Measurements from ENCODE around the gene PLCH2. TPM values are rescaled to one million over a fixed set of nuclear protein-coding genes. Genes with fewer than 3 reads are reported as not detected.

Gene PLCH2
- total and polyA plus RNA-seq, 9 of the 15 experiments (the other 6 are each of a cell fraction or from before 2014, with no cell fraction given): 0.16 TPM; not detected in 8

- TF ChIP-seq, protein P1, sequence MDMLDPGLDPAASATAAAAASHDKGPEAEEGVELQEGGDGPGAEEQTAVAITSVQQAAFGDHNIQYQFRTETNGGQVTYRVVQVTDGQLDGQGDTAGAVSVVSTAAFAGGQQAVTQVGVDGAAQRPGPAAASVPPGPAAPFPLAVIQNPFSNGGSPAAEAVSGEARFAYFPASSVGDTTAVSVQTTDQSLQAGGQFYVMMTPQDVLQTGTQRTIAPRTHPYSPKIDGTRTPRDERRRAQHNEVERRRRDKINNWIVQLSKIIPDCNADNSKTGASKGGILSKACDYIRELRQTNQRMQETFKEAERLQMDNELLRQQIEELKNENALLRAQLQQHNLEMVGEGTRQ (CRISPR knock-in tag; IDR thresholded peaks at IDR 0.05): peak; percentile 94
- TF ChIP-seq FOXK1 (CRISPR knock-in tag; IDR thresholded peaks at IDR 0.05; ENCODE audit: borderline replicate concordance) (no peak), TCF7 (IDR thresholded peaks at IDR 0.05; ENCODE audit: borderline replicate concordance) (no peak), NCOA2 (IDR thresholded peaks at IDR 0.05; ENCODE audit: partially characterized antibody in 2 of 2) (no peak), SRSF1 (IDR thresholded peaks at IDR 0.05; ENCODE audit: low read depth, low read length) (0 out of 2 replicates have a peak, but pooled peaks have one; percentile 77), NFE2L1 (tag; IDR thresholded peaks at IDR 0.05; ENCODE audit: borderline replicate concordance, low read depth) (no peak), PTTG1 (tag; IDR thresholded peaks at IDR 0.05; ENCODE audit: low read depth) (no peak), XRCC5 (IDR thresholded peaks at IDR 0.05; ENCODE audit: low read depth, low read length) (0 out of 2 replicates have a peak, but pooled peaks have one; percentile 13), ZNF23 (CRISPR knock-in tag; IDR thresholded peaks at IDR 0.05) (no peak), TGIF2 (CRISPR knock-in tag; IDR thresholded peaks at IDR 0.05) (no peak), CREB1 (IDR thresholded peaks at IDR 0.05) (peak; percentile 56; the same call in 1 of the 2 replicates), CREB1 (CRISPR knock-in tag; IDR thresholded peaks at IDR 0.05) (peak; percentile 55), MYBL2 (IDR thresholded peaks at IDR 0.05; ENCODE audit: low read depth) (no peak), MYBL2 (CRISPR knock-in tag; IDR thresholded peaks at IDR 0.05; ENCODE audit: borderline replicate concordance) (no peak)
- TF ChIP-seq, protein P2, sequence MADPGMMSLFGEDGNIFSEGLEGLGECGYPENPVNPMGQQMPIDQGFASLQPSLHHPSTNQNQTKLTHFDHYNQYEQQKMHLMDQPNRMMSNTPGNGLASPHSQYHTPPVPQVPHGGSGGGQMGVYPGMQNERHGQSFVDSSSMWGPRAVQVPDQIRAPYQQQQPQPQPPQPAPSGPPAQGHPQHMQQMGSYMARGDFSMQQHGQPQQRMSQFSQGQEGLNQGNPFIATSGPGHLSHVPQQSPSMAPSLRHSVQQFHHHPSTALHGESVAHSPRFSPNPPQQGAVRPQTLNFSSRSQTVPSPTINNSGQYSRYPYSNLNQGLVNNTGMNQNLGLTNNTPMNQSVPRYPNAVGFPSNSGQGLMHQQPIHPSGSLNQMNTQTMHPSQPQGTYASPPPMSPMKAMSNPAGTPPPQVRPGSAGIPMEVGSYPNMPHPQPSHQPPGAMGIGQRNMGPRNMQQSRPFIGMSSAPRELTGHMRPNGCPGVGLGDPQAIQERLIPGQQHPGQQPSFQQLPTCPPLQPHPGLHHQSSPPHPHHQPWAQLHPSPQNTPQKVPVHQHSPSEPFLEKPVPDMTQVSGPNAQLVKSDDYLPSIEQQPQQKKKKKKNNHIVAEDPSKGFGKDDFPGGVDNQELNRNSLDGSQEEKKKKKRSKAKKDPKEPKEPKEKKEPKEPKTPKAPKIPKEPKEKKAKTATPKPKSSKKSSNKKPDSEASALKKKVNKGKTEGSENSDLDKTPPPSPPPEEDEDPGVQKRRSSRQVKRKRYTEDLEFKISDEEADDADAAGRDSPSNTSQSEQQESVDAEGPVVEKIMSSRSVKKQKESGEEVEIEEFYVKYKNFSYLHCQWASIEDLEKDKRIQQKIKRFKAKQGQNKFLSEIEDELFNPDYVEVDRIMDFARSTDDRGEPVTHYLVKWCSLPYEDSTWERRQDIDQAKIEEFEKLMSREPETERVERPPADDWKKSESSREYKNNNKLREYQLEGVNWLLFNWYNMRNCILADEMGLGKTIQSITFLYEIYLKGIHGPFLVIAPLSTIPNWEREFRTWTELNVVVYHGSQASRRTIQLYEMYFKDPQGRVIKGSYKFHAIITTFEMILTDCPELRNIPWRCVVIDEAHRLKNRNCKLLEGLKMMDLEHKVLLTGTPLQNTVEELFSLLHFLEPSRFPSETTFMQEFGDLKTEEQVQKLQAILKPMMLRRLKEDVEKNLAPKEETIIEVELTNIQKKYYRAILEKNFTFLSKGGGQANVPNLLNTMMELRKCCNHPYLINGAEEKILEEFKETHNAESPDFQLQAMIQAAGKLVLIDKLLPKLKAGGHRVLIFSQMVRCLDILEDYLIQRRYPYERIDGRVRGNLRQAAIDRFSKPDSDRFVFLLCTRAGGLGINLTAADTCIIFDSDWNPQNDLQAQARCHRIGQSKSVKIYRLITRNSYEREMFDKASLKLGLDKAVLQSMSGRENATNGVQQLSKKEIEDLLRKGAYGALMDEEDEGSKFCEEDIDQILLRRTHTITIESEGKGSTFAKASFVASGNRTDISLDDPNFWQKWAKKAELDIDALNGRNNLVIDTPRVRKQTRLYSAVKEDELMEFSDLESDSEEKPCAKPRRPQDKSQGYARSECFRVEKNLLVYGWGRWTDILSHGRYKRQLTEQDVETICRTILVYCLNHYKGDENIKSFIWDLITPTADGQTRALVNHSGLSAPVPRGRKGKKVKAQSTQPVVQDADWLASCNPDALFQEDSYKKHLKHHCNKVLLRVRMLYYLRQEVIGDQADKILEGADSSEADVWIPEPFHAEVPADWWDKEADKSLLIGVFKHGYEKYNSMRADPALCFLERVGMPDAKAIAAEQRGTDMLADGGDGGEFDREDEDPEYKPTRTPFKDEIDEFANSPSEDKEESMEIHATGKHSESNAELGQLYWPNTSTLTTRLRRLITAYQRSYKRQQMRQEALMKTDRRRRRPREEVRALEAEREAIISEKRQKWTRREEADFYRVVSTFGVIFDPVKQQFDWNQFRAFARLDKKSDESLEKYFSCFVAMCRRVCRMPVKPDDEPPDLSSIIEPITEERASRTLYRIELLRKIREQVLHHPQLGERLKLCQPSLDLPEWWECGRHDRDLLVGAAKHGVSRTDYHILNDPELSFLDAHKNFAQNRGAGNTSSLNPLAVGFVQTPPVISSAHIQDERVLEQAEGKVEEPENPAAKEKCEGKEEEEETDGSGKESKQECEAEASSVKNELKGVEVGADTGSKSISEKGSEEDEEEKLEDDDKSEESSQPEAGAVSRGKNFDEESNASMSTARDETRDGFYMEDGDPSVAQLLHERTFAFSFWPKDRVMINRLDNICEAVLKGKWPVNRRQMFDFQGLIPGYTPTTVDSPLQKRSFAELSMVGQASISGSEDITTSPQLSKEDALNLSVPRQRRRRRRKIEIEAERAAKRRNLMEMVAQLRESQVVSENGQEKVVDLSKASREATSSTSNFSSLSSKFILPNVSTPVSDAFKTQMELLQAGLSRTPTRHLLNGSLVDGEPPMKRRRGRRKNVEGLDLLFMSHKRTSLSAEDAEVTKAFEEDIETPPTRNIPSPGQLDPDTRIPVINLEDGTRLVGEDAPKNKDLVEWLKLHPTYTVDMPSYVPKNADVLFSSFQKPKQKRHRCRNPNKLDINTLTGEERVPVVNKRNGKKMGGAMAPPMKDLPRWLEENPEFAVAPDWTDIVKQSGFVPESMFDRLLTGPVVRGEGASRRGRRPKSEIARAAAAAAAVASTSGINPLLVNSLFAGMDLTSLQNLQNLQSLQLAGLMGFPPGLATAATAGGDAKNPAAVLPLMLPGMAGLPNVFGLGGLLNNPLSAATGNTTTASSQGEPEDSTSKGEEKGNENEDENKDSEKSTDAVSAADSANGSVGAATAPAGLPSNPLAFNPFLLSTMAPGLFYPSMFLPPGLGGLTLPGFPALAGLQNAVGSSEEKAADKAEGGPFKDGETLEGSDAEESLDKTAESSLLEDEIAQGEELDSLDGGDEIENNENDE (IDR thresholded peaks at IDR 0.05; ENCODE audit: low read depth, low read length): no peak
Observed at GRCh38 chr1:2545754-2546514, 69.8 kb downstream of the PLCH2 start (continued).
